HG02840 (cell line): Measurements from ENCODE around the gene MAN1A1.

Experiments
- ATAC-seq: cut with Tn5 transposase; IDR thresholded peaks from one replicate; pipeline ENCODE4 v1.9.1; 2021; ENCODE audit warnings: mild to moderate bottlenecking, moderate library complexity, moderate number of reproducible peaks; ENCODE audit not compliant: unreplicated experiment, low FRiP score

The MAN1A1 gene

DNA sequence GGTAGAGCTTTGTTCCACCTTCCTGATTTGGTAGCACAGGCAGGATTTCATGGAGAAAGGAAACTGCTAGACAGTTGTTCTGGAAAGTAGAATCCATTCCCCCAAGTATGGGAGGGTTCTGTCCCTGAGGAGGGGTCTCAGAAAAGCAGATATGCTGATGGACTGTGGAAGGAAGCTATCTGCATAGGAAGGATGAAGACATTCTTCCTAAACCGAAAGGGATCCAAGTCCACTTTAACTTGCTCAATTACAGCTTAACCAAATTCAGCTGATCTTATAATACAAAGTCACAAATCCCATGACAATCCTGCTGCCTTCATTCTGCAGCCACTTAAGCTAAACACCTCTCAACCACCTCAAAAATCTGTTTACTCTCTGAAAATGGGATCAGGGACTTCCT lies 2.6 kb downstream of the MAN1A1 start:
- ATAC-seq, result no peak

DNA sequence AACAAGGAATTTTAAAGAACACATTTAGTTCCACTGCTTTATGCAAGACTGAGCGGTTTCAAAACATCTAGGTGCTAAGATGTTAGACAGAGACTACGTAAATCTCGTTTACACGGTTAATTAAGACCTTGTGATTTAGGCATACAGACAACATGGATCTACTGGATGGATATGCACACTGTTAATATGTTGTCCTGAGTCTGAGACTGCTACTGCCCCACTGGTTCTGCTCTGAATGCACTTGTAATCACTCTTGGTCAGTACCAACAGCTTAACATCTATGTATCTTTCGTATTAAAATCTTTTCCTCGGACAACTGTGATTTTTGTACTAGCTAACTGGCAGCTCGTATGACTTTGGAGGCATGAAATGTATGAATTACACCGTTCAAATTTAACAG lies 3.1 kb downstream of the MAN1A1 start:
- no peak for ATAC-seq

DNA sequence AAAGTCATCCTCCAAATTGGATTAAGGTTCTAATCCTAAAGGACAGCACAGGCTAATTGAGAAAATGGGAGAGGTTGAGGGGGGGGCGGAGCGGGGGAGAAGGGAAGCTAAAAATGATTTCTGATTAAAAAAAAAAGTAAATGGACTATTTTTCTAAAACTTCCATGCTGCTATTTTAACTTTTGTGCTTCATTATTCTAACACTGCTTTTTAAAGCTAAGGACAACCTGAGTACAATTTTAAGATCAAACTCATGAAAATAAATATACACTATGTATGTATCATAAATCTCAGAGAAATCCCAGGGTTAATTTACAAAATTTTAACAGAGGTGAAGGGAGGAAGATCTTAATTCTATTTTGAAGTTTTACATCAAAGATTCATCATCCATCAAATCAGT lies 4.4 kb downstream of the MAN1A1 start:
- ATAC-seq, result no peak

DNA sequence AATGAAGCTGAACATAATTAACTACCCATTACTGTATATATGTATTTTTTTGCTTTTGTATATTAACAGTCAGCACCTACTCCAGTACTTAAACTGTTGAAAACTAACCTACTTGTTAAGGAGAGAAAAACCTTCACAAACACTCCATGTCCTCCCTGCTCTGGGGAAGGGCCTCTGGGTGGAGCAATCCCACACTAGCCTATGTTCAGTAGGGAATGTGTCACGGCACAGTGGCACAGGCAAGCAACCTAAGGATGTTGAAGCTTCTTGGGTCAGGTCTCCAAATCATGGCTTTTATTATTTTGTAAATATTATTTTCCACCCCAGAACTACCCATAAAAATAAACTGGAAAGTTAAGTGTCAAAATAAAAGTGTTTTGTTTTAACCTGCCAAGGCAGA lies 5.3 kb downstream of the MAN1A1 start:
- ATAC-seq, result no peak

GRCh38 chr6:119343573-119344146 lies 5.9 kb downstream of the MAN1A1 start:
- ATAC-seq, result no peak

GRCh38 chr6:119343167-119343566 lies 6.4 kb downstream of the MAN1A1 start:
- no peak for ATAC-seq

GRCh38 chr6:119342430-119342829 lies 7.1 kb downstream of the MAN1A1 start:
- ATAC-seq, result no peak

GRCh38 chr6:119340796-119341487 lies 8.6 kb downstream of the MAN1A1 start:
- no peak for ATAC-seq

- no peak for ATAC-seq
Measured at GRCh38 chr6:119339941-119340456, 9.6 kb downstream of the MAN1A1 start.

DNA sequence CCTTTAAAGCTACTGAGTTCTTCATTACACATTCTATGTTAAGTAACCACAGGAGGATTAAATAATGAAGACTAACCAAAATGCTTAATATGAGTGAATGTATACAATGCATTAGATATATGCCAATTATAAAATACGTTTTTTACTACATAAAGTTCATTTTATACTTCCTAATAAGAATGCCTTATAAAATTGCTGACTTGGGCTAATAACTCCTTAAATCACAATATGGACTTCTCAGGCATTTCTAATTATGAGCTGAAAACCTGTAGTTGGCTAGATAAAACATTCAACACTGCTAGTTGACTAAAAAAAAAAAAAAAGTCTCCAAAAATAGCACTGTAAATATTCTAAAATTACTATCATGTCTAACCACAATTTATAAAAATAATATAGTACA lies 11.8 kb downstream of the MAN1A1 start:
- ATAC-seq, result no peak

- no peak for ATAC-seq
Measured at GRCh38 chr6:119337252-119337651, 12.3 kb downstream of the MAN1A1 start.

- no peak for ATAC-seq
Measured at GRCh38 chr6:119334535-119335264, 14.9 kb downstream of the MAN1A1 start.

DNA sequence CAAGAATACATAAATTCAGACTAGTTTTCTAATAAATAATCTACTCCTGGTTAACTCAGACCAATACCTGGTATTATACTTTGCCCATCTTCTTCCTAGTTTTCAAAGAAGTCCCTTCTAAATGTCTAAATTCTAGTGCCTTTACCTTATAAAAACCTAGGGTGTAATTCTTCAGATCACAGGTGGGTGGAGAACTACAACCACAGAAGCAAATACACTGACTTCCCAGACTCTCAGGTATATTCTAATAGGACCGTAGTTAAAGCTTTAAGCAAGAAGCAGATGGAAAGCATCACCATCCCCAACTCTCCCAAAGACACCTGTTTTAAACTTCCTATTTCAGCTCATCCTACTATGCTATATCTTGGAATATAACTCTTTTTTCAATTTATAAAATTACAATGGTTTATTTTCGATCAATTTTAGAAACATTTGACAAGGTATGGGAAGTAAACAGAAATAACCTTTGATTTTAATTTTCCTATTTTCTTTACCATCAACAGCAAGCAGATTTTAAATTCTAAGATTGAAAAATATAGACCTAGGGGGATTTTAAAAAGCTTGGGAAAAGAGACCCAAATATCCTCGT lies 15.8 kb downstream of the MAN1A1 start:
- ATAC-seq, result no peak

- no peak for ATAC-seq
Measured at GRCh38 chr6:119333063-119333609, 16.4 kb downstream of the MAN1A1 start.

DNA sequence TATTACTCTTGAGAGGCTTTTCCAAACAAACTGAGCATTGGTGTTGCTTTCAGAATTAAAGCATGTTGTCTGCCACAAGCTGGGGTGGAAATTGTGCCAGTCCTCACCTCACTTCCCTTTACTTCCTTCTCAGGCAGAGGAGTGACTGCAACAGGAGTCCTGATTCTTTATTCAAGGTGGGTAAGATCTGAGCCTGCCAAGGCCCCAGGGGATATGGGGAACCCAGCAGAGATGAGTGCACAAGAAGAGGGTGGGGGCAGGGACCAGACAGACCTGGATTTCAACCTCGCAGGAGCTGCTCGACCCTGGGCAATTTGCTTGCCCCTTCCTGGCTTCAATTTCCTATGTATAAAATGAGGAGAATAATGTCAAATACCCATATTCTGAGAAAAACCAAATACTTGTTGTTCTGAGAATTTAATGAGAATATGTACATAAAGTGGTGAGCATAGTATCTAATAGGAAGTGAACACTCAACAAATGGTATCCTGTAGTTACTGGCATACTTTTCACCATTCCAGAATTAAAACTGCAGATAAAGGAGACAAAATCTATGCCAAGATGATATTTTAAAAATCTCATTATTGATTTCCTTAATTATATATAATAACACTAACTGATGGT lies 17.8 kb downstream of the MAN1A1 start:
- no peak for ATAC-seq

GRCh38 chr6:119330520-119331113 lies 18.9 kb downstream of the MAN1A1 start:
- no peak for ATAC-seq

- ATAC-seq, result no peak
Measured at GRCh38 chr6:119329794-119330180, 19.8 kb downstream of the MAN1A1 start.

DNA sequence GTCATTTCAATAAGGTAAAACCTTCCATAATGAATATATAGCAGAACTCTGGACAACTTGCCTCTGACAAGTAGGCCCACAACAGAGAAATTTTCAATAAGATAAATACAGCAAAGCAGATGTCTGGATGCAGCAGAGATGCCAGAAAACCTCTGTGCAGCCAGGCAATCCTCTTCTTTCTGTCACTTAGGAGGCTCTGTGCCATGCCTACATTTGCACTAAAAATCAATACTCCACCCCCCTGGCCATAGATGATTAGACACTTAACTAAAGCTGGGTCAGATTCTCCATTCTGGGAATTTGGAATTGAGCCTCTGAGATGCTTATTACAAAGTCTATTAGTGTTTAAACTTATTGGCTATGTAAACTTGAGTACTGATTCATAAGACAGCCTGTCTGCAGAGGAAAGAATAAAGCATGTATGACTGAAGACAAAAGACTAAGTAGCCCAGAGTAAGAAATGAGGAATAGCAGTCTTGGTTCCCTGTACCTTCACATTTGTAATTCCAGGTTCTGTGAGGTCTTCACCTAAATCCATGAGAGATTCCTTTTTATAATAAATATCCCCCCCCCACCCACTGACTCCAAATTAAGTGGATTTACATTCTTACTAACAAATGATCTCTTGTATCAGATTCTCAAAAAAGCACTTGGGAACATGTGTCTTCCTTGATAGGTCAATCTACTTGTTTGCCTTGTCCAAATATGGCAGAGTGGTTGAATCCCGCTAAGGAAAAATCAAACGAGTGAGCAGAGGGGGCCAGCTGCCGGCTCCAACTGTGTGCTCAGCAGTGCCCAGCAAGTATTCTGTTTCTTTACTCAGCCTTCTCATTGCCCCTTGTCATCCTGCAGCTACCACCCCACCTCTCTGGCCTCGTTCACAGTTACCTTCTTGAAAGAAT lies 20.4 kb downstream of the MAN1A1 start:
- no peak for ATAC-seq

- ATAC-seq, result no peak
Measured at GRCh38 chr6:119328254-119328653, 21.3 kb downstream of the MAN1A1 start.
